GM12874 (cell line): ENCODE data around the gene FHIT.

Source experiments
- CTCF ChIP-seq: IDR thresholded peaks from 2 replicates; pipeline ENCODE4 v1.5.1; 2011; ENCODE audit warnings: low read depth, mild to moderate bottlenecking, control low read depth, low read length, moderate library complexity; ENCODE audit not compliant: insufficient read depth

FHIT gene

GRCh38 chr3:59919586-59919985 lies 1331.7 kb downstream of the FHIT start:
- TF ChIP-seq CTCF: no peak

- TF ChIP-seq CTCF: no peak
These were observed 1337.0 kb downstream of the FHIT start for GRCh38 chr3:59914251-59914650.

- no peak for TF ChIP-seq CTCF
These were observed 1337.6 kb downstream of the FHIT start for GRCh38 chr3:59913645-59914044.

GRCh38 chr3:59908701-59909100 lies 1342.6 kb downstream of the FHIT start:
- no peak for TF ChIP-seq CTCF

GRCh38 chr3:59908280-59908679 lies 1343.0 kb downstream of the FHIT start:
- TF ChIP-seq CTCF: no peak

- no peak for TF ChIP-seq CTCF
These were observed 1347.0 kb downstream of the FHIT start for GRCh38 chr3:59904296-59904695.

- no peak for TF ChIP-seq CTCF
These were observed 1352.2 kb downstream of the FHIT start for GRCh38 chr3:59899061-59899460.

- TF ChIP-seq CTCF: no peak
These were observed 1355.3 kb downstream of the FHIT start for GRCh38 chr3:59895972-59896371.
